ENCODE measurements around the gene LATS2.

The LATS2 gene

DNA sequence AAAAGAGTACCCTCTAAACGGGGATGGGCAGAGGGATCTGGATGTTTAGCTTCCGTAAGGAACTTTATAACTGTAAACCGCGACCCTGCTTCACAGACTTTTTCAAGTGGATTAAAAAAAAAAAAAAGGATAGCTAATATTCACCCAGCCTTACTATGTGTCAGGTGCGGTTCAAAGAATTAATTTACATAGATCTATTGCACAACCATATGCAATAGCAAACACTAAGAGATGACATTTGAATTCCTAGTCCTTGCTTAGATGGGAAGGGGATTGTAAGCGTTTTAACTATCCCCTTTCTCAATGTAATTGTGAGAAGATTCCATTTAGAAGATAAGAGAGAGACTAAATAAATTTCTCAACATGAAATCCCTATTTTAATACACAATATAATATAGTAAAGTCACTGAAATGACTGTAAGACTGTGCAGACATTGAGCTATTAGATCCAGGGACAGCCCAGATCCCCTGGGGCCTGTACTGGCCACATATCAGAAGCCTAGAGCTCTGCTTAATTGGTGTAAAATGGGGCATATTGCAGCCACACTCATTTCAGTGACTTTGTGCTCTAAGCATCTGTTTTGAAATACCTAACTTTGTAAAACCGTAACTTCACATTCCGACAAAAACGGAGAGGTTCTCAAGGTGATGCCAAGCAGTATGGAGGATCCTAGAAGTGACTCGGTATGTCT is 13.6 kb downstream of the LATS2 start:
- no peak for DNase-seq (ENCODE audit: low spot score)

DNA sequence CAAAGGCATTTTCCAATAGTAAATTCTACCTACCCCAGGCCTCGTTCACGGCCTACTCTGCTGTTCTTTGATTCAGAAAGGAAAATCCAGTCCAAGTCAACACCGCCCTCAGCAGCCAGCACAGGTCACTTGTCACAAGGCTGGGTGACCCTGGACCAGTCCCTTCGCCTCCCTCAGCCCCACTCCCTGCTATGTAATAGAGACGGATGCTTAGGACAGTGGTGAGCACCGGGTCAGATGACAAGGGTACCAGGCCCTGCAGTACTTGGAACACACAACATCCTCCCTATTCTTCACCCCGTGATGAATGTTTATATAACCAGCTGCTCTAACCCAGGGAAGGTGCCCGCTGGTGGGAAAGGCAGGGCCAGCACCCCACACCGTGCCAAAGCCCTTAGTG is 14.3 kb downstream of the LATS2 start:
- no peak for DNase-seq (ENCODE audit: low spot score)

DNA sequence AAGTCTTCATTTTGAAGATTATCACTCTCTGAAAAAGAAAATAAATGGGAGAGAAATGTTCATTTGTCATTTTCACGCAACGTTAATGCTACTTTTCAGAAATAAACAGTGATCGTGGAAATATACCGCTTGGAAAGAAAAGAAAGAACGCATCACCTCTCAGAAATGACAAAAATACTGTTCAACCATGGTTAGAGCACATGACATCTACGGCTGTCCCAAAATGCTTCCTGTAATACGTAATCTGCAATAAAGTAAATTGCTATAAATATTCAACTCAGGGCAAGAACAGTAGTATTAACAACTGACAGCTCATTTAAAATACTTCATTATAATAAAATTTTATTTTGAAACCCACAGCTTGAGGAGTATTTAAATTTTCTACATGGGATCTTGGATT is 15.2 kb downstream of the LATS2 start:
- no peak for DNase-seq (ENCODE audit: low spot score)

DNA sequence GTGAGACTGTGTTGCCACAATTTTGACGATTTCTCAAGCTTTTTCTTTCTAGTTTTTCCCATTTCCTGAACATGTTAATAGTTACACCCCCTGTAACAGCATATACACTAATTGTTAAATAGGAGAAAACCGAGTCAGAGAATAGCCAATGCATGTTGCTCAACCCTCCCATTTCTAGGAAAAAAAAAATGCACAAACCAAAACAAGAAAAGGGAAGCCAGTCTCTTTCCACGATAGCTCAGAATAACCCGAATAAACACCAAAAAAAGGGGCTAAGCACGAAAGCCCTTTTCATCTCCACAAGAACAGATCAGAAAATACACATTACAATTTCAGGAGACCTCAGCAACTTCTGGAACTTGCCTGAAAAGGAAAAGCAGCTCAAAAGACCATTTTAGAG is 16.3 kb downstream of the LATS2 start:
- no peak for DNase-seq (ENCODE audit: low spot score)

DNA sequence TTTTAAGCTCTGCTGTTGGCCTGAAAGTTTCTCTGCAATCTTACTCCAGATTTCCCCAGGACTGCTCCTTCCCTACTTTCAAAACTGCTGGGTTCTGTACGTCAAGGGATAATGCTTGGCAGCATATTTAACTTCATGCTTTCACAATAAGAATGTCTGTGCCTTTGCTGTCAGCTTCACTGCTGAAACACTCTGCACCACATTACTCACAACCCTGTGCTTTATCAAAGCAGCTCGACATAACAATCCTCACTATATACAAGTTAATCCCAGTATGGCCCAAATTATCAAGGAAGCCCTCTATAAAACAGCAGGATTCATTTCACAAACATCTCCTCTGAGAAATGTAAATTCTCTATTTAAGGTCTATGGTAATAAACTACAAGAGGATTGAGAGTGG is 17.5 kb downstream of the LATS2 start:
- DNase-seq (ENCODE audit: low spot score), result no peak

DNA sequence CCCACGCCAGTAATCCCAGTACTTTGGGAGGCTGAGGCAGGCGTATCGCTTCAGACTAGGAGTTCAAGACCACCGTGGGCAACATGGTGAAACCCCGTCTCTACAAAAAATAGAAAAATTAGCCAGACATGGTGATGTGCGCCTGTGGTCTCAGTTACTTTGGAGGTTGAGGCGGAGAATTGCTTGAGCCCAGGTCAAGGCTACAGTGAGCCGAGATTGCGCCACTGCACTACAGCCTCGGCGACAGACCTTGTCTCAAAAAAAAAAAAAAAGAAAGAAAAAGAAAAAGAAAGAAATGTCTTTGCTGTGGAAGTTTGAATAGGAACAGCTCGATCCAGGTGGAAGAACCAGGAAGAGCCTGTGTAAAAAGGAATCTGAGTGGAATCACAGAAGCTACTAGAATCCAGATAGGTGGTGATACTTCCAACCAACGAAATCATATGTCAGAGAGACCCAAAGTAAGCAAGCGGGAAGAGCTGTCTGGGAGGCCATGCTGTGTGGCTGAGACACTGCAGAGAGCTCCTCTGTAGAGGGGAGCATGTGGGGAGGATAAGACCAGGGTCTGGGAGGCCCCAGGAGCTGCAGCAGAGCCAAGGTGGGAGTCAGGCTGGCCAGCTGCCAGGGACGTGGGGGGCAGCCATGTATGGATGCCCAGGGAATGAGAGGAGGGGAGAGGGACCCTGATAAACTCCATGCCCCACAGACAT is 21.1 kb downstream of the LATS2 start:
- DNase-seq (ENCODE audit: low spot score), result no peak

DNA sequence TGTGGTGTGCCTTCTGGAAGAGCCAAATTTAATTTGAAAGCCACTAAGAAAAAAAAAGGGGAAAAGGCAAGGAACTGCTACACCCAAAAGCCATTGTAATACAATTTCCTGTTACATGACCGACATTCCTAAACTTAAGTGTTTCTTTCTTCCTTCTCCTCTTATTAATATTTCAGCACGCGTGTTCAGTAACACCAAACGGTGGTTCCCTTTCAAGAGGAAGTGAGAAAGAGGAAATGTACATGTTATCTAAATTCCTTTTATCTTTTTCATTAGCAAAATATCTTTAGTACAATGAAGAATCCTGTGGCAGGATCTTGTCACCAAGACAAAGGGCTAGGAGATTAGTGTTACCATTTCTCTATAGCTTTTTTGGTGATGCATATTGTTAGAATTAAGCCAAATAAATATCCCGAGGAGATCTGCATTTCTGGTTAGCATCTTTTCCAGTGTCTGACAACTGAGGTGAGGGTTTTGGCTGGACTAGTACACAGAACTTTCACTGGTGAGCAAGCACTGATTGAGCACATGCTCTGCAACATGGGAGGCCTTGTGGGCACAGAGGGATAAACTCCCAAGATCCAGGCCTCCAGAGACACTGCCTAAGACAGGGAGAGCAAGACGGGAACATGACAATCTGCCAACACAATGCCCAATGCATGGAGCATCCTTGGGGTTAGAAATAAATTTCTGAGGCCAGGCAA is 22.1 kb downstream of the LATS2 start:
- DNase-seq (ENCODE audit: low spot score), result no peak

DNA sequence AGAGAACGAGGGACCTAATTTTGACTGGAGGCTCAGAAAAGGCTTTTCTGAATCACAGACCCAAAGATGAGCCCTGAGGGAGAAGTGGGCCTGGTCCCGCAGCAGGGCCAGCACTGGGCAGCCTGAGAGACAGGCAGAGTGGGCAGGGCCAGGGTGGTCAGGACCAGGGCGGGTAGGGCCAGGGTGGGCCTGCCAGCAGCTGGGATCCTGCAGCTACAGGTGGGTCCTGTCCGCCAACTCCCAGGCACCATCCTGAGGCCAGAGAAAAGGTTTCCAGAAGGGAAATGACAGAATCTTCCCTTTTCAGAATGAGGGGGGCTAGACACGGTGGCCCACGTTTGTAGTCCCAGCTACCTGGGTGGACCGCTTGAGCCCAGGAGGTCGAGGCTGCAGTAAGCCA is 23.7 kb downstream of the LATS2 start:
- no peak for DNase-seq (ENCODE audit: low spot score)

DNA sequence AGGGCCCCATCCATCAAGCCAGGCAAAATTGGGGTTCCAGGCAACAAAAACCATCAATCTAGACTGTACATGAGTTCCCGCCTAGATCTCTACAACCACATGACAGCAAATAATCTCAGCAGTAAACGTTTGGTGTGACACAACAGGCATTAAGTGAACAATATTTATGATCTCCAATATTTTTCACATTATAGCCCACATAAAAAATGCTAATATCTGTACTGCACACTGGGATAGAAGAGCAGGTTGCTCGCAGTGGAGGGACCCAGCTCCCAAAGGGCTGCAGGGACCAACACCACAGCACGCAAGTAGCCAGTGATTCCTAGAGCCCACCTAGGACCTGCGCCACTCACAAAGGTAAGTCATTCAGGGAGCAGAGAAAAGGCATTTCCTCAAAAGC is 25.9 kb downstream of the LATS2 start:
- no peak for DNase-seq (ENCODE audit: low spot score)

DNA sequence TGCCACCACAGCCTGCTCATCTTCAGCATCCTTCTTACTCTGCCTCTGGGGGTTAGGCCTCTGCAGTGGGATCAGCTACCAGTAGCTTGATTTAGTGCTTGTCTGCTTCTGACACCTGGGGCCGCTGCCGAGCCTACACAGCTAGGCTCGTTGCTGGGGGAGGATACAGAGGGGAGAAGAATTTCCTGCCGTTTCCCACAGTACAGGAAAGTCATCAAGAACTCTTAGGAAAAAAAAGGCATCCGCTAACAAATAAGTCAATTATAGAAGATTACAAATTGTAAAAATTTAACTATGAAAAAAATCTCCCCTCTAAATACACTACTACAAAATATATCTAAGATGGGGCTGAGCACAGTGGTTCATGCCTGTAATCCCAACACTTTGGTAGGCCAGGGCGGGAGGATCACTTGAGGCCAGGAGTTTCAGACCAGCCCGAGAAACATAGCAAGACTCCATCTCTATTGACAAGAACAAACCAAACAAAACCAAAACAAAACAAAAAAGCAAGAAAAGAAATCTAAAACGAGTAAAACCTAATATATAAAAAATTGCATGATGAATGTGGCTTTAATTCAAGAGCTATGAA is 26.7 kb downstream of the LATS2 start:
- DNase-seq (ENCODE audit: low spot score), result no peak

DNA sequence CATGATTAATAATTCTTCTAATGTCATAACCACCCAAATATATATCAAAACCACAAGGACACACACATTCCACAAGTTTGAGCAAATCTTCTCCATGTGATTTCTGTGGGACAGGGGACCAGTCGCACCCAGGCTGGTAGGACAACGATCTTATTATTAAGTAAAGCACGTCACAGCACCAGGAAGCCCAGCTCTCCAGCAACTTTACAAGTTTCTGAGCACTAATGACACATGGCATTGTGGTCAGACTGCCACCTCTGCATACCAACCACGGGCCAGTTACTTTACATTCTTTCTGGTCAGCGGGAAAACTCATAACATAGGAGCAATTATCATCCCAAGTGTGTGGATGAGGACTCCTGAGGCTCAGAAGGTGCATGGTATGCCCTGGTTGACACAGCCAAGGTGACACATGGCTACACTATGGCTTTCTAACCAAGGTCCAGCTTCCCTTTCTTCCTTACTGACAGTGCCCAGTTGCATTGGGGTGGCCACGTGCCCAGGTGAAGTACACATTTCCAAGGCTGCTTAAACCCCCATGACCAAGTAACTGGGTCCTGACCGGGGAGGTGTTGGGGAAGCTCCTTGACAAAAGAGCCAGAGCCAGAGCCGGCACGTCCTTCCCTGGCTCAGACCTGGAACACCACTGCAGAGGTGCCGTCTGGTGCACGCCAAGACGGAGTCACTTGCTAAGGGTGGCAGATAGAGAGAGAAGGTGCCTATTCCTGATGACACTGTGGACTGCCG is 27.4 kb downstream of the LATS2 start:
- DNase-seq (ENCODE audit: low spot score), result peak; percentile 93

DNA sequence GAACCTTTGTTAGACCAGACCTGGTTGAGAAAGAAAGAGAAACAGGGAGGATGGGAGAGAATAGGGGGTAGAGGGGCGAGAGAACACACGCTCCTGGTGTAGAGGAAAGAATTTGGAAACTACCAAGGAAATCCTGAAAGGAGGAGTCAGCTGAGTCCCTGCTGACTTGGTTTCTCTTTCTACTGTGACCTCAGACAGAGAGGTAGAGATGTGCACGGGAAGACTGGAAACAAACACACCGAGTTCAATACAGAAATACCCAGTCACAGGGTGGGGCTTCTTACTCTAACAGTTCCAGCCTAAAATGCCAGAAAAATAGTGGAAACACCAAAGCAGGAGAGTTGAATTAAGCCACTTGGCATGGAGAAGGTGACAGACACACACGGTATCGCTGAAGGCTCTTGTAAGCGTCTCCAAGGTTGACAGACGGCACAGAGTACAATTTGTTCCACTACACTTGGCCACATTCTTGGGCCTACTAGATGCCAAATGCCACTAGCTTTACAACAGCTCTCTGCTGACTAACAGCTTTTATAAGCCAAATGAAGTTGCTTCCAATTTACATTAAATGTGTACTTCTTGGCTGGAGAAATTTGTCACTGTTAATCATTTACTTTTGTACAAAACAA is 28.1 kb downstream of the LATS2 start:
- DNase-seq (ENCODE audit: low spot score), result no peak

DNA sequence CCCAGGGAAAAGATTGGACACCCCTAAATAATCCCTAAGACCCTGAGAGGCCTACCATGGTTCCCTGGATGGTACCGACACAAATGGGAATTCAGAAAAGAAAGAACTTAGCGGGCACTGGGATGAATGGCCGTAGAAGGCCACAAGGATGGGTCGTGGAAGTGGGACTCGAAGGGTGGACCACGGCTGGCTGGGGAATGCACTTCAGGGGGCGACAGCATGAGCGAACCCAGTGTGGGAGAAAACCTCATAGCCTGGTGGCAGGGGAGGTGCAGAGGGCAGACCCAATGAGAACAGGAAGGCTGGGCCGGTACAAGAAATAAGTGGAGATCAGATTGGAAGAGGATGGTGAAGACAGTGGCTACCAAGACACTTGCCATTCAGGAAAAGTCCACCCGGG is 28.7 kb downstream of the LATS2 start:
- no peak for DNase-seq (ENCODE audit: low spot score)

DNA sequence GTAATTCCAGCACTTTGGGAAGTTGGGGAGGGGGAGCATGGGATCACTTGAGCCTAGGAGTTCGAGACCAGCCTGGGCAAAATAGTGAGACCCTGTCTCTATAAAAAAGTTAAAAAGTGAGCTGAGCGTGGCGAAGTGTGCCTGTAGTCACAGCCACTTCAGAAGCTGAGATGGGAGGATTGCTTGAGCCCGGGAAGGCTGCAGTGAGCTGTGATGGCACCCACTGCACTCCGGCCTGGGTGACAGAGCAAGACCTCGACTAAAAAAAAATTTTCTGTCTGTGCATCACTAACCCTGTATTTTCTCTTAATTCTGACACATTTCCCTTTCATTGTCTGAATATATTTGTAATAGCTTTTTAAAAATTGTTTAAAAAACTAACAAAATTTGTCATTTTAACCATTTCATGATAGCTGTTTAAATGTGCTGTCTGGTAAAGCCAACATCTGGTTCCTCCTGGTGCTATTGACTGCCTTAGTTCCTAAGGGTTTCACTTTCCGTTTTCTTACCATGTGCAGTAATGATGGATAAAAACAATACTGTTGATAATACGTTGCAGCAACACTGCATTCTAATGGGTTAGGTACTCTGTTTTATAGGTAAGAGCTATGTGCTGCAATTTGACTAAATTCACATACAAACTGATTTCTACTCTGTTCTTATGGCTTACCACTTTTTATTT is 29.7 kb downstream of the LATS2 start:
- no peak for DNase-seq (ENCODE audit: low spot score)

DNA sequence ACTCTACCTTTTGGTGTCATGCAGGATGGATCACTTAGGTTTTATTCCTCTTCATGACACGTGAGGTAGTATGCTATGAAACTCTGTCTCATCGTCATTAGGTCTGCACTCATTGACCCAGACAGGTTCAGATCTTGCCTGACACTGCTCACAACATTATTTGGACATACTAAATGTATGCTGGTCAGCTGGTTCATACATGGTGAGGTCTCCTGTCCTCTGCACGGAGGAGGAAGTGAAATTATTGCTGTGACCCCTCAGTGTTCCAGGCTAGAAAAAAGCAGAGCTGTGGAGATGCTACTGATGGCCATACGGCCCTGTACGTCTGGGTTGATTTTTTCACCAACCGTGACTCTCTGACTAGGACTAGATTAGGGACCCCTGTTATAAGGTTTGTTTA is 35.8 kb downstream of the LATS2 start:
- no peak for DNase-seq (ENCODE audit: low spot score)

DNA sequence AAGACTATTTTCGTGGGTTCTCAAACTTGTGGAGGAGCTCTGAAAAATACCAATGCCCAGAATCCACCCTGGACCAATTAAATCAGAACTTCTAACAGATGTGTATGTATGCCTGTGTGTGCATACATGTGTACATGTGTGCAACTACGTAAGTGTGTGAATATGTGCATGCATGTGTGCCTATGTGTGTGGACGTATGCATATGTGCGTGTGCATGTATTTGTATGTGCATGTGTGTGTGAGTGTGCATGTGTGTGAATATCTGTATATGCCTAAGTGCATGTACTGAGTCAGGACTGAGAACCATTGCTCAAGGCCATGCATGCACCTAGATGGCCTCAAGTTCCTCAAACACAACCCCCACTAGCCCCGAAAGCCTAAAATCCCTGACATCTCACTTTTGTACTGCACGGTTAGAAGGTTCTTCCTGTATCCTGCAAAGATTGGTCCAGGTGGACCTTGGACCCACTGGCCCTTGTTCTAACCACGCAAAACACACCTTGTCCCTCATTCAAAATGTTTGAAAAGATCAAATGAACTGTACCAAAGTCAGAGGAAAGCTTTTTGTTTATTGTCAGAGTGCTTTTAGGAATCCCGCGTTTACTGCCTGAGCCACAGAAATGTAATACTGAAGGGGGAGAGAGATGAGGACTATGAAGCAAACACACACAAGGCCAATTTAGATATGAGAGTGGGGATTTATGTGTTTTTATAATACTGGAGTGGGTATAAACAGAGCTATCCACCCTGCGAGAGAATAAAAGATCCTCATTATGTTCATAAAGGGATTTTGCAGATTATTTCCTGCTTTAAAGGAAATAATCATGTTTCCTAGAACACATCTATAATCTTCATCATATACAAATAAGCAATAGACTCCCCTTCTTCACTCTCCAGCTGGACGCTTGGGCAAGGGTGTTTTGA is 39.1 kb downstream of the LATS2 start:
- no peak for DNase-seq (ENCODE audit: low spot score)

DNA sequence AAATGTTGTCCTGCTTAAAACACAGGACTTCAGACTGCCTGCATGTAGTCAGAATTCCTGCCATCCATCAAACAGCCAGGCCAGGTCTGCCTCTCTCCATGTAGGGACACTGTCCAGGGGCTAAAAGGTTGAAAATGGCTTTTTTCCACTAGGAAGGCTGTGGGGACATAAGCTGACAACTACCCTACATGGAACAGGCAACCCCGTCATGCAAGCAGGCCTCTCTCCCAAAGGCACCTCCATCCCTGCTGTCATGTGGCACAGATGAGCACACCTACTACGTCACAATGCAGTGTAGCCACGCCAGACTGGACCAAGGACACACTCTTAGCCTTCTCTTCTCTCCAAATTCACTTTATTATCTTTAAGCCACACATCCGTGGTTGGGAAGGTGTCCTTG is 40.8 kb downstream of the LATS2 start:
- DNase-seq (ENCODE audit: low spot score), result no peak

DNA sequence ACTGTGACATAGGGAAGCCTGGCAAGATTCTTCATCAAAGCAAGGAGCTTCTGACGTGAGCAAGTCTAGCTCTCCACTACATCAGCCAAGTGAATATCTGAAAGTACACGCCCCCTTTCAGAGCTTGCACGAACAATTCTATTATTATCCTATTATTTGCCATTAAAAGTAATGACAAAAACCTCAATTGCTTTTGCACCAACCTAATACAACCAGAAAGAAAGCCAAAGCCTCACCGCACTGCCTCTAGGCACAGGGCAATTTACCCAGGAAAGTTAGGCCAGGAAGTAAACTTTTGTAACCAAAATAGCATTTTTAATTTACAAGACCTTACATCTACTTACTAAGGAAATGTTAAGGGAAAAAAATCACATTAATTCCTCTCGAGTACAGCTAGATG is 41.2 kb downstream of the LATS2 start:
- DNase-seq (ENCODE audit: low spot score), result no peak

DNA sequence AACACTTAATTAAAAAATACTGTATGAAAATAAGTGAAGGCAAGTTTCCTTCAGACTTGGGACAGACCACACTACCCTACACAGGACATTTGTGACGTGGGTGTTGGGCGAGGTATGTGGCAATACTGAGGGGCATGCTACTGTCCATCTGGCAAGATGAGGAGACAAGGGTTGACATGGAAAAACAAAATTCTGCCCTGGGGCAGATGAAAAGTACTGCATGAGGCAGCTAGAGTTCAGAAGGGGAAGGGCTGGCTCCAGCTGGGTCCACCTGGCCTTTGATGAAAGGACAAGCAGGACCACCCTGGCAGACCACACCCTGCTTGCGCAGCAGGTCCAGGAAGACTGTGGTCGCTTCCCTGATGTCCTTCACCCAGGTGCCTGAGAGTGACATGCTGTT is 43.2 kb downstream of the LATS2 start:
- no peak for DNase-seq (ENCODE audit: low spot score)

DNA sequence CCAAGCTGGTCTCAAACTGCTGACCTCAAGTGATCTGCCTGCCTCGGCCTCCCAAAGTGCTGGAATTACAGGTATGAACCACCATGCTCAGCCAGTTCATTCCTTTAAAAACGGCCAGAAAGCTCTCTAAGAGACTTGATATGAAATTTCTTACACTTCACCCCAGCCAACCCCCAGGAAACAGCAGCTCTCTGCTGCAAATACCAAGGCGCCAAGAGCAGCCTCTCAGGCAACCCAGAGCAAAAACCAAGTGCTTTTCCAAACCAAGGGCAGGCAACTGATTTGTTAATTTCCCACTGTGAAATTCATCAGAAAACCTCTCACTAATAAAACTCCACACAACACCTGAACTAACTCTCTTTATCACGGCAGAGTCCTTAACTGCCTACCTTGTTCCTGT is 44.9 kb downstream of the LATS2 start:
- DNase-seq (ENCODE audit: low spot score), result no peak

Data from SW480 (cell line).